Endothelial cell of umbilical vein (primary cell): Measurements from ENCODE around the gene ITGA2B. TPM values are rescaled to one million over a fixed set of nuclear protein-coding genes. Genes with fewer than 3 reads are reported as not detected.
A peak's percentile ranks its signal among the peaks of the same experiment; 100 is the strongest.

Source experiments
- BruUV-seq: library from RNA; stranded (reverse); fragments of 400-500 nt; replicated peaks from 2 replicates; lab custom pipeline; 2021; lab: Mats Ljungman, UMichigan
- CTCF ChIA-PET: fragments of 300-600, 350-600 bp; sonication (Branson Sonifier 250); formaldehyde crosslinking; loops from one replicate; lab custom pipeline; 2021; ENCODE audit warnings: antibody characterized with exemption, inconsistent platforms; lab: Charles Lee
- POLR2A ChIA-PET: fragments of 300-600, 350-600 bp; sonication (Branson Sonifier 250); formaldehyde crosslinking; loops from one replicate; lab custom pipeline; 2021; ENCODE audit warnings: antibody characterized with exemption, inconsistent platforms; lab: Charles Lee
- DNase-seq: peaks from one replicate; pipeline ENCODE4 v3.0.0-alpha.2; 2011; ENCODE audit warnings: low read depth, low spot score
- FAIRE-seq: peaks from 2 replicates; lab custom pipeline; 2011; peaks lifted over from hg19 to GRCh38; lab: Jason Lieb, UNC
- H2AFZ ChIP-seq: 2 replicates; pipeline ENCODE4 v1.6.0; 2012; ENCODE audit warnings: low read depth, low read length, control low read depth, inconsistent platforms
- H3K27ac ChIP-seq: 2 replicates; pipeline ENCODE4 v1.5.1; 2011; ENCODE audit warnings: low read depth, mild to moderate bottlenecking, control low read depth, low read length, moderate library complexity; ENCODE audit not compliant: insufficient read depth
- H3K27me3 ChIP-seq, 2 experiments: 2 replicates each; pipeline versions ENCODE4 v1.6.0 to v1.6.1; 2011; ENCODE audit warnings: low read length in 2 of 2, mixed read lengths in 1 of 2; ENCODE audit not compliant: control insufficient read depth in 2 of 2, insufficient read depth in 2 of 2
- H3K36me3 ChIP-seq, 2 experiments: 2 replicates in 1 of 2; 3 replicates in 1 of 2; pipeline ENCODE4 v1.5.1; 2011; ENCODE audit warnings: low read length in 2 of 2, mild to moderate bottlenecking in 1 of 2, moderate library complexity in 1 of 2; ENCODE audit not compliant: control insufficient read depth in 2 of 2, insufficient read depth in 2 of 2; ENCODE audit errors: extremely low read depth in 1 of 2
- H3K4me1 ChIP-seq: 3 replicates; pipeline ENCODE4 v1.5.1; 2011; ENCODE audit warnings: mild to moderate bottlenecking, low read length; ENCODE audit not compliant: control insufficient read depth, insufficient read depth; ENCODE audit errors: extremely low read depth
- H3K4me2 ChIP-seq: 2 replicates; pipeline ENCODE4 v1.6.1; 2011; ENCODE audit warnings: low read length, control low read depth, mixed read lengths; ENCODE audit not compliant: insufficient read depth
- H3K4me3 ChIP-seq, 3 experiments: fragments of 200-600 bp in 1 of 3; sonication (generic), shearing (Covaris generic) in 1 of 3; replicated peaks in 1 of 3; 2 replicates each; pipeline ENCODE4 v1.5.1; 2011 to 2016; ENCODE audit warnings: control low read depth in 3 of 3, low read length in 3 of 3, mild to moderate bottlenecking in 2 of 3, inconsistent platforms in 1 of 3, low read depth in 1 of 3, moderate library complexity in 1 of 3; ENCODE audit not compliant: insufficient read depth in 1 of 3
- H3K79me2 ChIP-seq: 2 replicates; pipeline ENCODE4 v1.6.0; 2012; ENCODE audit warnings: low read length, inconsistent platforms; ENCODE audit not compliant: control insufficient read depth, insufficient read depth
- H3K9ac ChIP-seq: replicated peaks from 2 replicates; pipeline ENCODE3; 2011; ENCODE audit warnings: low read length, control low read depth; ENCODE audit not compliant: insufficient read depth; ENCODE audit errors: extremely low read depth
- H3K9me1 ChIP-seq: replicated peaks from 3 replicates; pipeline ENCODE4 v1.6.0; 2011; ENCODE audit warnings: mild to moderate bottlenecking, low read length; ENCODE audit not compliant: control insufficient read depth, insufficient read depth; ENCODE audit errors: extremely low read depth
- H3K9me3 ChIP-seq: replicated peaks from 2 replicates; pipeline ENCODE4 v1.5.1; 2012; ENCODE audit warnings: low read length, inconsistent platforms; ENCODE audit not compliant: control insufficient read depth, insufficient read depth
- H4K20me1 ChIP-seq: replicated peaks from 2 replicates; pipeline ENCODE3; 2011; ENCODE audit warnings: mild to moderate bottlenecking, low read length; ENCODE audit not compliant: control insufficient read depth, insufficient read depth; ENCODE audit errors: extremely low read depth
- EZH2 ChIP-seq: IDR thresholded peaks from 2 replicates; pipeline ENCODE4 v1.6.1; 2012; ENCODE audit warnings: borderline replicate concordance, low read depth, mild to moderate bottlenecking, moderate library complexity, low read length, inconsistent platforms; ENCODE audit not compliant: severe bottlenecking
- dilution Hi-C: fragments of 300-500 bp; cut with MboI; formaldehyde crosslinking; loops from one replicate; pipeline ENCODE4 v1.15.0; 2019; ENCODE audit warnings: low sequenced_read_pairs; ENCODE audit not compliant: extremely low pct_ligation_motif_present
- intact Hi-C: fragments of 100-400 bp; cut with micrococcal nuclease; formaldehyde crosslinking; loops from one replicate; pipeline ENCODE4 v1.10.0; 2022
- polyA plus RNA-seq, 4 experiments: library from polyadenylated mRNA; depleted of rRNA in 3 of 4; stranded (reverse) in 3 of 4; unstranded in 1 of 4; fragments of >200 nt; gene quantifications; 2 replicates each; pipeline versions ENCODE4 v1.2.1 to v1.2.3, GENCODE V29; 2011 to 2012; ENCODE audit warnings: missing spikeins in 1 of 4
- total RNA-seq: library from RNA; stranded (reverse); gene quantifications from 2 replicates; pipeline ENCODE4 v1.2.3, GENCODE V29; 2021
- TF ChIP-seq, protein P1 (sequence below), 2 donors: IDR thresholded peaks; 1 replicate in 1 of 2; 2 replicates in 1 of 2; pipeline ENCODE4 v1.5.1; 2011; ENCODE audit warnings: low read length in 2 of 2, mild to moderate bottlenecking in 2 of 2, moderate library complexity in 2 of 2, control low read depth in 1 of 2, inconsistent platforms in 1 of 2, low read depth in 1 of 2; ENCODE audit not compliant: insufficient read depth in 1 of 2; ENCODE audit errors: extremely low read depth in 1 of 2

The ITGA2B gene
- total and polyA plus RNA-seq, 2 donors (not counting 3 experiments of a cell fraction or from before 2014, with no cell fraction given), result 0.26 to 0.82 TPM

DNA sequence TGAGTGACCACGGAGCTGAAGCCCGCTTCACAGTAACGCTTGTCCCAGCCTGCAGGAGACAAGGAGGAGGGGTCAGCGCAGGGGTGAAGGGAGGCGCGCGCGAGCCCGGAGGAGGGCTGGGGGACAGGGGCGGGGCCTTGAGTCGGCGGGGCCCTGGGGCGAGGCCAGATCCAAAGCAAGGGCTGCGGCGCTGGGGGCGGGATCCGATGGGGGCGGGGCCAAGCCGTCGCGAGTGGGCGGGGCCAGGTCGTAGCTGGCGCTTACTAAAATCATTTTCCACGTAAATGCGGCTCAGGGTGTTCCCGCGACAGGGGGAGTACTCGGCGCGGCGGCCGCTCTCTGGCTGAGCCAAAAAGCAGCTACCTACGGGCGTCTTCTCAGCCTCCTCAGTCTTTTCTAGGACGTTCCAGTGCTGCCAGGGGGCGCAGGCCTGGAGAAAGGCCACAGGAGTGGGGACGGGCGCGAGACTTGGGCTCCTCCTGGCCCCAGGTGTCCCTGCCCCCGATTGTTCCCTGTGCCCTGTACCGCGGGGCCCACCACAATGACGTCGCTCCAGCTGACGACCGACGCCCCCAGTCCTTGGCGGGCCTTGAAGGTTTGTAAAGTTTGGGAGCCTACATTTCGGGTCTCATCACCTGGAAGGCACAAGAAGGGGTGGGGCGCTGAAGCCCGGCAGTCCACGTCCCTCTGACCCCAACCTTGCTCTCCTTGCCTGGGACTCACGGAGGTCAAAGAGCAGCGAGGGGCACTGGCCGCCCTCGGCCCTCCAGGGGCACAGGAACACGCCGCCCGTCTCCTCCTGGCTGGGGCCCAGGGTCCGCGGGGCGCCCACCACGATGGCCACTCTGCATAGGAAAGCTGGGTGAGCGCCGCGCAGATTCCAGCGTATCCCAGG is 3.9 kb downstream of the ITGA2B start:
- intact Hi-C loops, result no loop called here
- no peaks in the 10 kb centered on the region for H3K79me2 ChIP-seq
- H3K9me1 ChIP-seq, result no peaks in the 10 kb centered on the region
- ChIA-PET POLR2A (no interaction called here), CTCF (interaction anchor here (0.6 to 3.0 kb wide), 6 partner anchors 10 to 162 kb away, joined by 4 to 16 read pairs (median 8); partner anchors contain the start of gene FAM171A2)
- BruUV-seq, result no TSS peak
- dilution Hi-C loops, result no loop called here
- DNase-seq (peak; percentile 79), FAIRE-seq (peak; percentile 82)
- peak overlapping the region; percentile 33 for H3K9ac ChIP-seq
- H3K27ac ChIP-seq, result no peak overlapping the region
- H2AFZ ChIP-seq, result peak overlapping the region; percentile 91
- H3K27me3 ChIP-seq, result peaks cover 13% of the 10 kb centered on the region in 2 experiments
- TF ChIP-seq, protein P1, sequence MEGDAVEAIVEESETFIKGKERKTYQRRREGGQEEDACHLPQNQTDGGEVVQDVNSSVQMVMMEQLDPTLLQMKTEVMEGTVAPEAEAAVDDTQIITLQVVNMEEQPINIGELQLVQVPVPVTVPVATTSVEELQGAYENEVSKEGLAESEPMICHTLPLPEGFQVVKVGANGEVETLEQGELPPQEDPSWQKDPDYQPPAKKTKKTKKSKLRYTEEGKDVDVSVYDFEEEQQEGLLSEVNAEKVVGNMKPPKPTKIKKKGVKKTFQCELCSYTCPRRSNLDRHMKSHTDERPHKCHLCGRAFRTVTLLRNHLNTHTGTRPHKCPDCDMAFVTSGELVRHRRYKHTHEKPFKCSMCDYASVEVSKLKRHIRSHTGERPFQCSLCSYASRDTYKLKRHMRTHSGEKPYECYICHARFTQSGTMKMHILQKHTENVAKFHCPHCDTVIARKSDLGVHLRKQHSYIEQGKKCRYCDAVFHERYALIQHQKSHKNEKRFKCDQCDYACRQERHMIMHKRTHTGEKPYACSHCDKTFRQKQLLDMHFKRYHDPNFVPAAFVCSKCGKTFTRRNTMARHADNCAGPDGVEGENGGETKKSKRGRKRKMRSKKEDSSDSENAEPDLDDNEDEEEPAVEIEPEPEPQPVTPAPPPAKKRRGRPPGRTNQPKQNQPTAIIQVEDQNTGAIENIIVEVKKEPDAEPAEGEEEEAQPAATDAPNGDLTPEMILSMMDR (IDR thresholded peaks at IDR 0.05; ENCODE audit: extremely low read depth in 1 of 2, insufficient read depth in 1 of 2, low read depth in 1 of 2, low read length in 2 of 2), result peak in 1 of 2 donors; percentile 17
- no peak for TF ChIP-seq EZH2
- no peaks in the 10 kb centered on the region for H3K36me3 ChIP-seq
- H3K4me2 ChIP-seq, result peak overlapping the region; percentile 69
- no peaks in the 10 kb centered on the region for H4K20me1 ChIP-seq
- H3K4me1 ChIP-seq, result peaks cover 8% of the 10 kb centered on the region
- no peaks in the 10 kb centered on the region for H3K9me3 ChIP-seq
- peak overlapping the region in 2 of 3 experiments; percentile 37 to 38 for H3K4me3 ChIP-seq
